NCI-H446 (cell line): Measurements from ENCODE around the gene KRT80.

Experiments used
- DNase-seq, 2 experiments: peaks; one replicate each; lab custom pipeline; 2025; lab: John Stamatoyannopoulos, UW

The KRT80 gene

GRCh38 chr12:52228931-52229330 is 37.1 kb upstream of the KRT80 start:
- no peak for DNase-seq

DNA sequence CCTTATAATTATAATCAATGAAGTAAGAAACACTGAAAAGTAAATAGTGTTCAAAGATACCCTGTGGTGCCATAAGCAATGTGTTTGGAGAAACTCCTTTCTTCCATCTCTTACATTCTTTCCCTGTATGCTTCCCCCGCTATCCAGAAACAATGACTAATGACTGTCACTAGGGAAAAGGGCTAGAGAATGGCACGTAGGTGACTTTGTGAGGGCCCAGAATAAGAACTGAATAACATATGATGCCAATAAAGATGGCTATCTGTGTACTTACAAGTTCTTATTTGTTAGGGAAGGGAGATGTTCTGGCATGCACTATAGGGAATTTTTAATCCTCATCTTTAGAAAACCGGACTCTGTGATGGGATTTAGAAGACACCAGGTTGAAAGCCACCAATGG is 36.6 kb upstream of the KRT80 start:
- DNase-seq = no peak

GRCh38 chr12:52227606-52228166 is 35.9 kb upstream of the KRT80 start:
- no peak for DNase-seq

- no peak for DNase-seq
Observed at GRCh38 chr12:52226446-52226845, 34.6 kb upstream of the KRT80 start.

DNA sequence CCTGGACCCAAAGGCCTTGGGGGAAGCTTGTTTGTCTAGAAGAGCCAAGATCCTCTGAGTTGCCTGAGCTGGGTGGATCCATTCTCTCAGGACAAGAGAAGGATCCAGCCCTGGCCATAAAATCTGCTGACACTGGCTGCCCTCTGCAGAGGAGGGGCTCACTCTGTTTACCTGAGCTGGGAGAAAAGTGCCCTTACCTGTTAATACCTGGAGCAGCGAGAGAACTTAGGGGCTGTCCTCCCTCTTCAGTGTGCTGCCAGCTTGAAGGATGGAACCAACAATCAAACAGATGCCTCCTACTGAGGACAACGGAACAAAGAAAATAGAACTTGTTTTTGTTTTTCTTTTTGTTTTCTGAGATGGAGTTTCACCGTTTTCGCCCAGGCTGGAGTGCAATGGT is 33.9 kb upstream of the KRT80 start:
- DNase-seq = no peak

DNA sequence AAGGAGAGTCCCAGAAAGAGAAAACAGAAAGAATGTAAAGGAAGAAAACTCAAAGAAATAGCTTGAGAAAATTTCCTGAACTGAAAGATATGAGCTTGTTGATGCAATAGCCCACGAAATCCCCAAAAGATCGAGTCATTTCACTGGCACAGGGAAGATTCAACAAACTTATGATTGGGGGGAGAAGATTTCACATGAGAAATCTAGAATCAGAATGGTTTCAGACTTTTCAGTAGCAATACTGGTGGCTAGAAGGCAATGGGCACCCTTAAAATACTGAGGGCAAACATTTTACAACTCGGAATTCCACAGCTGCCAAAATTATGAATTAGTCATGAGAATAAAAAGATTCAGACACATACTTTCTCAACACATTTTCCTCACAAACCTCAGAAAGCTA is 32.3 kb upstream of the KRT80 start:
- DNase-seq = no peak

- no peak for DNase-seq
Observed at GRCh38 chr12:52223406-52224039, 31.7 kb upstream of the KRT80 start.

GRCh38 chr12:52222692-52223091 is 30.9 kb upstream of the KRT80 start:
- no peak for DNase-seq

DNA sequence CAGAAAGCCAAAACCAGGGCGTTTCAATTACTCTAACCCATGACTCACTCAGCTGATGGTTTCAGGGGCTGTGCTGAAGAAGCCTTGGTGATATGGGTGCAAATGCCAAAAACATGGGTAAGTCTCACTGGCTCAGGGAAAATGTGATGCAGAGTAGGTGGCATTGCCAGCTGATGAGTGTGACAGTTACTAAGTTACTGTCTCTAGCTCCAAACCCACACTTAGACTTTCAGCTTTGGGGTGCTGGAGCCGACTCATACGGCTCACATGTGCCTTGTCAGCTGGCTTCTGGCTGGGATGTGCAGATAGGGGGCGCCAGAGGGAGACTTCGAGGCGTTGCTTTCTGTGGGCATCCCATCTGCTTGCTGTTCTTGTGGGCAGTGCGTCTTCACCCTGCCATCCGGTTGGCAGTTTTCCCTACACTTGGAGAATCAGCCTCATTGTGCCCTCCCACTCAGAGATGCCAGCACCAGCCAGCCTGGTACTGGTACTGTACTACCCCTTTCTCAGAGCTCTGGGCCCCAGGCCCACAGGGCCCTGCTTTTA is 30.2 kb upstream of the KRT80 start:
- DNase-seq = peak in 1 of 2 experiments; percentile 45

- no peak for DNase-seq
Observed at GRCh38 chr12:52221070-52221781, 29.4 kb upstream of the KRT80 start.

DNA sequence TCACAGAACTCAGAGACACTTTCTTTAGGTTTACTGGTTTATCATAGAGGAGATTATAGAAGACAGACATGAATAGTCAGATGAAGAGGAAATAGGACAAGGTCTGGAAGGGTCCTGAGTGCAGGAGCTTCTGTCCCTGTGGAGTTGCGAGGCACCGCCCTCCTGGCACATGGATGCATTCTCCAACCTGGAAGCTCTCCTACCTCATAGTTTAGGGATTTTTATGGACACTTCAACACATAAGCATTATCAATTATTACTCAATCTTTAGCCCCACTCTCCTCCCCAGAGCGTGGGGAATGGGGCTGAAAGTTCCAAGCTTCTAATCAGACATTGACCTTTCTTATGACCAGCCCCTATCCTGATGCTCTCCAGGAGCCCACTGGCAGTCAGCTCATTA is 28.7 kb upstream of the KRT80 start:
- DNase-seq = no peak

DNA sequence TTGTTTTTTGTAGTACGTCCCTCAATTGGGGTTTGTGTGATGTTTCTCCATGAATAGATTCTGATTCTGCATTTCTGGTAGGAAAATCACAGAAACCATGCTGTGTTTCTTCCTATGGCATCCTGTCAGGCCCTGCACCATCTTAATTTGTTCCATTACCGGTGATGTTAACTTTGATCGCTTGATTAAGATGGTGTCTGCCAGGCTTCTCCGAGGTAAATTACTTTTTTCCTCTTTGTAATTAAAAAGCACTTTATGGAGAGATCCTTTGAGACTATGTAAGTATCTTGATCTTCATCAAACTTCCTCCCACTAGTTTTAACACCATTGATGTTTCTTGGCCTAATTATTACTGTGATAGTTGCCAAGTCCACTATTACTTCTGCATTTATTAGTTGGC is 26.2 kb upstream of the KRT80 start:
- no peak for DNase-seq

DNA sequence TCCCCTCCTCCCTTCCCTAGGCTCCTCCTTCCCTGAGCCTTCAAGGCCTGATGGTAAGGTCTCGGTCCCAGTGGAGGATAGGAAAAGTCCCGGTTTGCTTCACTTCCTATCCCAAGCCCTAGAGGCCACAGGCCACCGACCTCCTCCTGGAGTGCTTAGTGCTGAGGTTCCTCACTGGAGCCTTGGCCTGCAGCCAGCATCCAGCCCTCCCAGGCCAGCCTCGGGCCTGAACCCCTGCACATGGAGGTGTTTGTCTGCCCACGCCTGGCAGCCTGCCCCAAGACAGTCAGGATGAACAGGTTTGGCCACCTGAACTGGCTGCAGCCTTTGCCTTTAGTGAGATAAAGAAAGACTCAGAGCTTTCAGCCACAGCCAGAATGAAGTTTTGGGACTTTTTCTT is 25.4 kb upstream of the KRT80 start:
- peak in 1 of 2 experiments; percentile 16 for DNase-seq

GRCh38 chr12:52216807-52217206 is 25.0 kb upstream of the KRT80 start:
- DNase-seq = peak; percentile 20 to 35

DNA sequence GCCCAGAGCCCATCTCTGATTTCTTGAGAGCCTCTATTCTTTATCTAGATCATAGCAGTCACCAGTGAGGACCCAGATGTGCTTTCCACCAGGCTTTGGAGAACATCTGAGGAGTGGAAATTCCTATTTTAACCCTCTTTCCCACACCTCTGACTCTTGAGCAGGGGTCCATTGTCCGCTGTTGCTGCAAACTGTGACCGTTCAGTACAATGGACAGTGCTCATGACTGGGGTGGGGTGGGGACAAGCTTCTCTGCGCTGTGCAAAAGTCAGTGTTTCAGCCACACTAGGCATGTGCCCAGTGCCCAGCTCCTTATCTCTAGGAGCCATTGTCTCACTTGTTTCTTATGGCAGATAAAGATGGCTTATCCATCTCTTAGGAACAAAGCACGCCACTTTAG is 24.3 kb upstream of the KRT80 start:
- DNase-seq = no peak

GRCh38 chr12:52215587-52216031 is 23.8 kb upstream of the KRT80 start:
- no peak for DNase-seq

DNA sequence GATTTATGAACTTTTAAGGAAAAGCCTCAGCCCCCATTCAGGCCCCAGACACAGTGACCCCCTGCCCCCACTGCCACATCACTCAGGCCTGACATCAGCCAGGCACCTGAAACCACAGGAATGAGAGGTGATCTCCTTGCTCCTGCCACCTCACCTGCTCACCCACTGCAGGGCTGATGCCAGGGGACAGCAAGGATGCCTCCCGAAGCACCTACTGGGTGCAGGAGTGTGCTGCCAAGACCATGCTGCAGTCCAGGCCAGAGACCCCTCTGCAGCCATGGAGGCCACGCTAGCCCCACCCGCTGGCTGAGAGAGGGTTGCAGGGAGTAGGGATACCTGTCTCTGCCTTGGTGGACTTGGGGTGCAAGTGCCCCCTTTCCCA is 22.6 kb upstream of the KRT80 start:
- no peak for DNase-seq

DNA sequence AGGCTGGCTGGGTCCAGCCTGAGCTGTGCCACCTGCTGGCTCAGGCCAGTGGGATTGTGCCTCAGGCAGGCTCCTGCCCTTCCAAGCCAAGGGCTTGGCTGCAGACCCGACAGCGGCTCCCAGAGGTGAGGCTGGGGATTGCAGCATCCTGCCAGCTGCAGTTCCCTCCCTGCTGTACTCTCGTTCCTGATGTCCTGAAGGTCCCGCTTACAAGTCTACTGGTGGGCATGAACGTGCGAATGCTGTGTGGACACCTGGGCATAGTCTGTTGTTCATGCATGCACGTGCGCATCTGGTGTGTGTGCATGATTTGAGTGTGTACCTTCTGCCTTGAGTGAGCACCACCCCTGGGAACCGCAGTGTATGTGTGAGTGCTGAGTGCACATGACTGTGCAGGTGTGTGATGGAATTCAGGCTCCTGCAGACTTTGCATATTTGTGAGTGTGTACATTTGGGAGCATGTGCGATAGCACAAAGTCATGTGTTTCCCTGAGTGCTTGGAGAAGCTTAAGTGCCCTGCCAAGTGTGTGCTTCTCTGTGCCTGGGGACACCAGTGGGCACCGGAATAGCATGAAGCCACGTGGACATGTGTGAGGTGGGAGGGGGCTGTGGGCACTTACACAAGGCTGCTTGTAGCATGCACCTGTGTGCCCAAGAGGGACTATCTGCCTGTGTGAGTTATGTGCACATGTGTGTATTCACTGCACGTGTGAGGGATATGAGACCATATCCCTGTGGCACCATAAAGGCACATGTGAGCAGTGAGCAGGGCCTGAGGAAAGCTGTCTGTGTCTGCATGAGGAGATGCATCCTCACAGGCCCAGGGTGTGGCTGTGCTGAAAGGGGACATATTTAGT is 22.0 kb upstream of the KRT80 start:
- peak; percentile 27 to 74 for DNase-seq

DNA sequence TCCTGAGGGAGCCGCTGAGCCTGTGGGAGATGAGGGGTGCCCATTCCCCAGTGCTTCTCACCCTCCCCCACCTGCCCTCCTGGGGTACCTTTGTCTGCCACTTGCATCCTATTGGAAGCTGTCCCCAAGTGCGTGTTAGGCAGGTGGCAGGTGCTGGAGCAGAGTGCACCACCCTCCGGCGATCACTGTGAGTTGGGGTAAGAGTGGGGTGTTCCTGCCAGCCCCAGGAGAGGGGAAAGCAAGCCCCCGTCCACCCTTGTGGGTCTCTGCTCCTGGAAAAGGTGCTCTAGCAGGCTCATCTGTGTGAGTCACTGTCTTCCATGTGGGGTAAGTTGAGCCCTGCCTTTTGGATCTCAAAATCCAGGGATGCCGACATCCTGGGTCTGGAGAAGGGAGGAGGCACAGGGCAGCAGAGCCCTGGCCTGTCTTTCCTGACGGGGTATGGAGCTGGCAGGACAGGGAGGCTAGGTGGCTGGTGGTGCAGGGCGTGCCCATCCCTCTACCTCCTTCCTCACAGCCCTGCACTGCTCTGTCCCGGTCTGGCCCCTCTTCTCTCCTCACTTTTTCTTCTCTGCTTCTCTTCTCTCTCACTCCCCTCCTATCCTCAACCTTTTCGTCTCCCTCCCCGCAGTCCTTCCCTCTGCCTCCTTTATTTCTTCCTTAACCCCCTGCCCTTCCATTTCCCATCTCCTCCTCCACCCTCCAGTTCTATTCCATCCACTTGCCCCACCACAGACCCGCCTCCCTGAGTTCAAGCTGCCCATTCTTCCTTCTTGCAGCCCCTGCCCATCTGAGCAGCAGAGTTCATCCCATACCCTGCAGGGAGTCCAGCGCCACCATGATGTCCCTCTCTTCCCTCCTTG is 21.1 kb upstream of the KRT80 start:
- DNase-seq = no peak

GRCh38 chr12:52211716-52212585 is 20.1 kb upstream of the KRT80 start:
- DNase-seq = no peak
